Vagina (tissue), 2 donors: ENCODE data around the gene AGPS.

ENCODE experiments used
- POLR2A ChIP-seq, 2 donors: fragments of 450-650 bp; IDR thresholded peaks; one replicate each; pipeline ENCODE4 v1.6.1; 2017; ENCODE audit warnings: antibody characterized with exemption in 2 of 2, mild to moderate bottlenecking in 2 of 2, moderate library complexity in 2 of 2
- POLR2AphosphoS5 ChIP-seq, 2 donors: sonication (generic); formaldehyde crosslinking; IDR thresholded peaks; one replicate each; pipeline ENCODE4 v1.9.0; 2017; ENCODE audit warnings: antibody characterized with exemption in 2 of 2, mild to moderate bottlenecking in 2 of 2, low read depth in 1 of 2; ENCODE audit not compliant: insufficient read depth in 1 of 2
- TF ChIP-seq, protein P1 (sequence below), 3 experiments: fragments of 450-650 bp in 2 of 3; fragments of 200-600 bp in 1 of 3; sonication (generic) in 1 of 3; IDR thresholded peaks; one replicate each; pipeline ENCODE4 v1.5.1; 2017 to 2019; ENCODE audit warnings: antibody characterized with exemption in 3 of 3, mild to moderate bottlenecking in 2 of 3, moderate library complexity in 2 of 3

GRCh38 chr2:177575358-177575757 lies 182.8 kb downstream of the AGPS start:
- no peak for TF ChIP-seq POLR2A (IDR thresholded peaks at IDR 0.05)
- TF ChIP-seq, protein P1, sequence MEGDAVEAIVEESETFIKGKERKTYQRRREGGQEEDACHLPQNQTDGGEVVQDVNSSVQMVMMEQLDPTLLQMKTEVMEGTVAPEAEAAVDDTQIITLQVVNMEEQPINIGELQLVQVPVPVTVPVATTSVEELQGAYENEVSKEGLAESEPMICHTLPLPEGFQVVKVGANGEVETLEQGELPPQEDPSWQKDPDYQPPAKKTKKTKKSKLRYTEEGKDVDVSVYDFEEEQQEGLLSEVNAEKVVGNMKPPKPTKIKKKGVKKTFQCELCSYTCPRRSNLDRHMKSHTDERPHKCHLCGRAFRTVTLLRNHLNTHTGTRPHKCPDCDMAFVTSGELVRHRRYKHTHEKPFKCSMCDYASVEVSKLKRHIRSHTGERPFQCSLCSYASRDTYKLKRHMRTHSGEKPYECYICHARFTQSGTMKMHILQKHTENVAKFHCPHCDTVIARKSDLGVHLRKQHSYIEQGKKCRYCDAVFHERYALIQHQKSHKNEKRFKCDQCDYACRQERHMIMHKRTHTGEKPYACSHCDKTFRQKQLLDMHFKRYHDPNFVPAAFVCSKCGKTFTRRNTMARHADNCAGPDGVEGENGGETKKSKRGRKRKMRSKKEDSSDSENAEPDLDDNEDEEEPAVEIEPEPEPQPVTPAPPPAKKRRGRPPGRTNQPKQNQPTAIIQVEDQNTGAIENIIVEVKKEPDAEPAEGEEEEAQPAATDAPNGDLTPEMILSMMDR (IDR thresholded peaks at IDR 0.05) = no peak
- no peak for TF ChIP-seq POLR2AphosphoS5 (IDR thresholded peaks at IDR 0.05; ENCODE audit: insufficient read depth in 1 of 2, low read depth in 1 of 2)
